Measurements from ENCODE around the gene DCAF6.

- TF ChIP-seq CTCF (IDR thresholded peaks at IDR 0.05), result no peak
- no peak for TF ChIP-seq EP300 (IDR thresholded peaks at IDR 0.05)
- TF ChIP-seq POLR2A (IDR thresholded peaks at IDR 0.05), result no peak
Observed at GRCh38 chr1:167993720-167994119, 57.2 kb downstream of the DCAF6 start.
